Rectal smooth muscle tissue (tissue), 1 donor: Measurements from ENCODE around the gene SPCS2.

Experiments used
- H3K27ac ChIP-seq: one replicate; pipeline ENCODE4 v1.7.0; 2013; ENCODE audit warnings: low read depth, low read length, inconsistent platforms
- H3K27me3 ChIP-seq: one replicate; pipeline ENCODE4 v1.7.0; 2013; ENCODE audit warnings: low read length; ENCODE audit not compliant: control insufficient read depth, insufficient read depth
- H3K36me3 ChIP-seq: one replicate; pipeline ENCODE4 v1.7.0; 2013; ENCODE audit warnings: low read length; ENCODE audit not compliant: control insufficient read depth, insufficient read depth
- H3K4me1 ChIP-seq: one replicate; pipeline ENCODE4 v1.7.0; 2013; ENCODE audit warnings: low read length; ENCODE audit not compliant: control insufficient read depth, insufficient read depth
- H3K4me3 ChIP-seq: one replicate; pipeline ENCODE4 v1.7.0; 2013; ENCODE audit warnings: low read length
- H3K9ac ChIP-seq: one replicate; pipeline ENCODE4 v1.7.0; 2013; ENCODE audit warnings: low read length

SPCS2 gene

DNA sequence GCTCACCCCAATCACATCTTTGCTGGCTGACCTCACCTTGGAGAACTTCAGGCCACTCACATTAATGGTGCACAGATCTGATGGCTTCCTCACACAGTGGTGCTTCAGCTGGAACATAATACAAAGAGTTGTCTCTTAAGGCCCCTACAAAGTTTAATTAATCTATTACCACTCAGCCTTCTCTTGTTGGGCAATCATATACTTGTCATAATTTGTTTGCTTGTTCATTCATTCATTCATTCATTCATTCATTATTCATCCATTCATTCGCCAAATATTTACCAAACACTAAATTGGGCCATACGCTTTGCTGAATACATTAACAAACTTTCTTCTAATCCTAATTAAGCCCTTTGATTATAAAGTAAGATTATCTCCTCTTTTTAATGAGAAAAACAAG lies 15.3 kb upstream of the SPCS2 start:
- no peak overlapping the region for H3K27ac ChIP-seq
- H3K4me3 ChIP-seq = no peak overlapping the region
- no peaks in the 10 kb centered on the region for H3K4me1 ChIP-seq
- H3K9ac ChIP-seq = no peak overlapping the region
- H3K36me3 ChIP-seq = peaks cover 6% of the 10 kb centered on the region
- no peaks in the 10 kb centered on the region for H3K27me3 ChIP-seq

DNA sequence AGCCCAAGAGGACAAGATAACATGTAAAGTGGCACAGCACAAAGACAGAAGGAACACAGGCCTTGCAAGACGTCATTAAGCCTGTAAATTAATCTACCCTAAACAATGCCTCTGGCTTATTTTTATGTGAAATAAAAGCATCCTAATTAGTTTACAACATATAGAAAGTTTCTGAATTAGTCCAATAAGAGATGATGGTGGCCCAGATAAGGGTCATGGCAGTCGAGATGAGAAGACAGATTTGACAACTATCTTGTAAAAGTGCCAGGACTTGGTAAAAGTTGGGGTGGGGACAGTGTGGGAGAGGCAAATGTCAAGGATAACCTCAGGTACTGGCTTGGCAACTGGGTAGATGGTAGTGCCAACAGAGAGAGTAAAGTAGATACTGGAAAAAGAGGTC lies 13.8 kb upstream of the SPCS2 start:
- Histone ChIP-seq H3K9ac (no peak overlapping the region), H3K36me3 (peaks cover 6% of the 10 kb centered on the region), H3K27ac (no peak overlapping the region), H3K27me3 (no peaks in the 10 kb centered on the region), H3K4me3 (no peak overlapping the region), H3K4me1 (no peaks in the 10 kb centered on the region)

DNA sequence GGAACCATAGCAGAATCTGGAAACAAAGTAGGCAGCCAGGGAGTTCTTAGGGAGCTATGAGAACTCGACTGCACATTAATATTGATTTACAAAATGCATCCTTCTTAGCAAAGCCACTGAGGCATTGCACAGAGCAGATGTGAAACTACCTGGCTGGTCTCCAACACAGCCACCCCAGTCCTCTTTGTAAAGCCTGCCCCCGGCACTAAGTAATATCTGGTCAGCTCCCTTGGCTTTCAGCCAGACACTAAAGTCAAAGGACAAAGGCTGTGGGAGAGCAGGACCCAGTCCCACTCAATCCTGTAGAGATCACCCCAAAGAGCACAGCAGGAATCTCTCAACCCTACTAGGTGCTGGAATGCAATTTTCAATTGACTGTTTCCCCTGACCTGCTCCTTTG lies 13.0 kb upstream of the SPCS2 start:
- peaks cover 11% of the 10 kb centered on the region for H3K36me3 ChIP-seq
- no peaks in the 10 kb centered on the region for H3K27me3 ChIP-seq
- H3K4me1 ChIP-seq = no peaks in the 10 kb centered on the region
- no peak overlapping the region for H3K4me3 ChIP-seq
- no peak overlapping the region for H3K9ac ChIP-seq
- H3K27ac ChIP-seq = no peak overlapping the region

DNA sequence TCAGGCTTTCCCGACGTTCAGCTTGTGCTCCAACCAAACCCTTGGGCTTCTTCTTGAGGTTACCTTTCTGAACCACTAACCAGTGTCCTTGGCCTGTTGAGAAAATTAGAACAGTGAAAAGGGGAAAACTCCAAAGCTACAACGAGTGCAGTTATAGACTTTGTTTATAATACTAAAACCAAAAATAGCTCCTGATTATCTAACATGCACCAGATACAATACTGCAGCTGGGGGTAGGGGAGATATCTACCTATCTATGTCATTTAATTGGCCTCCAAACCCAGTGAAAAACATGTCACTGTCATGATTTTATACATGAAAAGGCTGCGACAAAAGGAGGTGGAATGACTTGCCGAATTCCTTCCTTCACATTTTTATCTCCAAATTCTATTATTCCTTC lies 12.1 kb upstream of the SPCS2 start:
- Histone ChIP-seq H3K36me3 (peaks cover 11% of the 10 kb centered on the region), H3K4me1 (no peaks in the 10 kb centered on the region), H3K4me3 (no peak overlapping the region), H3K27me3 (no peaks in the 10 kb centered on the region), H3K9ac (no peak overlapping the region), H3K27ac (no peak overlapping the region)

GRCh38 chr11:74937696-74938475 lies 11.2 kb upstream of the SPCS2 start:
- H3K27me3 ChIP-seq = no peaks in the 10 kb centered on the region
- peaks cover 11% of the 10 kb centered on the region for H3K36me3 ChIP-seq
- H3K9ac ChIP-seq = no peak overlapping the region
- H3K4me1 ChIP-seq = no peaks in the 10 kb centered on the region
- H3K27ac ChIP-seq = no peak overlapping the region
- H3K4me3 ChIP-seq = no peak overlapping the region

- Histone ChIP-seq H3K9ac (no peak overlapping the region), H3K27me3 (no peaks in the 10 kb centered on the region), H3K27ac (no peak overlapping the region), H3K4me1 (no peaks in the 10 kb centered on the region), H3K4me3 (no peak overlapping the region), H3K36me3 (peaks cover 10% of the 10 kb centered on the region)
Measured at GRCh38 chr11:74941492-74941891, 7.6 kb upstream of the SPCS2 start.

GRCh38 chr11:74942073-74942759 lies 6.8 kb upstream of the SPCS2 start:
- no peak overlapping the region for H3K27ac ChIP-seq
- no peaks in the 10 kb centered on the region for H3K4me1 ChIP-seq
- no peaks in the 10 kb centered on the region for H3K27me3 ChIP-seq
- H3K9ac ChIP-seq = no peak overlapping the region
- peaks cover 10% of the 10 kb centered on the region for H3K36me3 ChIP-seq
- H3K4me3 ChIP-seq = no peak overlapping the region

DNA sequence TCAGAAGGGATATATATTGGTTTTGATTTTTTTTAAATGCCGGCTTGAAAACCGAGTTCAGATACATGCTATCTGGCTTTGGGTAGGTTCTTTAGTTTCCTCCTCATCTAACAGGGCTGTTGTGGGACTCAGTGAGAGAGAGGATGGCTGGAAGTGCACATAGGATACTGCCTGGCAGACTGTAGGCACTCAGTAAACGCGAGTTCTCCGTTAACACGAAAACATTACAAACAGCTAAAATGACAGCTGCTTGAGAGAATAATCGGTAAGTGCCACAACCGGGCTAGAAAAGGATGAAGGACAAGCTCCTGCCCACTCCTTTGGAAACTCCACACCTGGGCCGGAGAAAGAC lies 544 bp upstream of the SPCS2 start:
- Histone ChIP-seq H3K9ac (peak overlapping the region; percentile 74), H3K27me3 (no peaks in the 10 kb centered on the region), H3K4me3 (peak overlapping the region; percentile 100), H3K4me1 (peaks cover 3% of the 10 kb centered on the region), H3K36me3 (peaks cover 5% of the 10 kb centered on the region), H3K27ac (peak overlapping the region; percentile 76)

DNA sequence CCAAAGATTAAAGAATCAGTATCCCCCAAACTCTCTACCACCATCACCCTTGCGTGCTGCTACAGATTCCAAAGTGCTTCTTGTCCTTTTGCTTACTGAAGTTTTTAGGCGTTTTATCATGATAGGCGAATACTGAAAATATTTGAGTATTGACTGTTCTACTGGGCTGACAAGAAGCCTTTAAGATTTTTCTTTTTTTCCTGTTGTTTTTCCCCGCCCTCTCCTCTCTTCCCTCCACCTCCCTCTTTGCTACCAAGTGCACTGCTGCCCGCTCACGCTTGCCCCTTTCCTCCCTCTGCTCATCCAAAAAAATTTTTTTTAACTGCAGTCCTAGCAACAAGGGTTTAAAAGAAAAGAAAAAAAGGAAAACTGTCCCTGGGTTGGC lies 679 bp downstream of the SPCS2 start:
- Histone ChIP-seq H3K9ac (peak overlapping the region; percentile 70), H3K36me3 (no peaks in the 10 kb centered on the region), H3K4me3 (peak overlapping the region; percentile 100), H3K27me3 (no peaks in the 10 kb centered on the region), H3K4me1 (peaks cover 3% of the 10 kb centered on the region), H3K27ac (peak overlapping the region; percentile 59)

- H3K9ac ChIP-seq = no peak overlapping the region
- no peak overlapping the region for H3K27ac ChIP-seq
- H3K36me3 ChIP-seq = no peaks in the 10 kb centered on the region
- H3K4me1 ChIP-seq = peaks cover 3% of the 10 kb centered on the region
- no peaks in the 10 kb centered on the region for H3K27me3 ChIP-seq
- H3K4me3 ChIP-seq = peak overlapping the region; percentile 100
Measured at GRCh38 chr11:74950374-74950969, 1.4 kb downstream of the SPCS2 start.

DNA sequence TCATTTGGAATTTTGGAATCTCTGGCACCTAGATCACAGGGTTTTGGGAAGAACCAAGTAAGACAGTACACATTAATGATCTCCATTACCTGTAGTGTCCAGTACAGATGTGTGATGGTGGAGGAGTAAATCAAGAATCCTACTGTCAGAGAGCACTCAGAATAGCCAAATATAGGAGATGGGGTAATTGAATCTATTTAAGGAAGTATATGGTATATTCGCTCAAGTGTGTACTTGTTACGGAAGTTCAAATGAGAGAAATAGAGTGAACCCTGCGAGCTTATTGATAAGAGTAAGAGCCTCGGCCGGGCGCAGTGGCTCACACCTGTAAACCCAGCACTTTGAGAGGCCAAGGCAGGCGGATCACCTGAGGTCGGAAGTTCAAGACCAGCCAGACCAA lies 2.2 kb downstream of the SPCS2 start:
- Histone ChIP-seq H3K4me1 (peaks cover 3% of the 10 kb centered on the region), H3K9ac (no peak overlapping the region), H3K36me3 (no peaks in the 10 kb centered on the region), H3K4me3 (no peak overlapping the region), H3K27me3 (no peaks in the 10 kb centered on the region), H3K27ac (no peak overlapping the region)

DNA sequence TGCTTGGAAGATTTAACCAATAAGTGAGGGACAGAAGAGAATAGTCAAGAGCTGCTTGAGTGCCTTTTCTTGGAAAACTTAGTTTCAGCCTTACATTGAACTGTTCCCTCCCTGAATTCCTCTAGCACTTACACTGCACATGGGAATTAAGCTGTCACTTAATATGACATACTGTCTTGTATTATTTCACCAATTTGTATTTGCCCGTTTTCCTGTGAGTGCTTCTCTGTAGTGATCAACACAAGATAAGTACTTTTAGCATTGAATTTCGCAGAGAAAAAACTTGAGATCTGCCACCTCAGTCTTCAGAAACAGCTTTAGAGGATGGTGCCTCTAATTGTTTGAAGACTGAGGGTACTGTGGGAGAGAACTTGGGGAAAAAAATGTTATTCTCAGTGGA lies 3.7 kb downstream of the SPCS2 start:
- no peaks in the 10 kb centered on the region for H3K36me3 ChIP-seq
- no peak overlapping the region for H3K9ac ChIP-seq
- no peaks in the 10 kb centered on the region for H3K27me3 ChIP-seq
- H3K27ac ChIP-seq = no peak overlapping the region
- H3K4me1 ChIP-seq = peaks cover 3% of the 10 kb centered on the region
- H3K4me3 ChIP-seq = no peak overlapping the region
